Naive thymus-derived CD8-positive, alpha-beta T cell (primary cell): ENCODE results near the gene GRIA1. TPM values are rescaled to one million over a fixed set of nuclear protein-coding genes. Genes with fewer than 3 reads are reported as not detected.

ENCODE experiments used
- ATAC-seq, 2 donors: fragments of 150-1000 bp; cut with Tn5 transposase in 1 of 2; sonication (Bioruptor Pico), chemical (Tn5 transposase) in 1 of 2; 1 replicate in 1 of 2; 2 replicates in 1 of 2; pipeline ENCODE4 v1.10.0; 2021; ENCODE audit warnings: mild to moderate bottlenecking in 2 of 2, moderate library complexity in 2 of 2
- POLR2A ChIA-PET: fragments of 350-600 bp; sonication (Branson Sonifier 250); formaldehyde crosslinking; loops from one replicate; lab custom pipeline; 2021; ENCODE audit warnings: antibody characterized with exemption; lab: Charles Lee
- DNase-seq, 10 donors: peaks; one replicate each; pipeline versions ENCODE4 v3.0.0 to v3.0.0-alpha.2; 2020 to 2022
- H3K27ac Mint-ChIP-seq, 10 donors: one replicate each; pipeline ENCODE4 v1.8.0; 2020 to 2022; ENCODE audit warnings: mild to moderate bottlenecking in 10 of 10, mixed read lengths in 10 of 10, moderate library complexity in 4 of 10, inconsistent platforms in 1 of 10
- H3K27me3 Mint-ChIP-seq, 5 donors: one replicate each; pipeline ENCODE4 v1.8.0; 2021 to 2022; ENCODE audit warnings: mixed read lengths in 5 of 5
- H3K36me3 Mint-ChIP-seq, 3 donors: one replicate each; pipeline ENCODE4 v1.8.0; 2020 to 2022; ENCODE audit warnings: mixed read lengths in 3 of 3, mild to moderate bottlenecking in 2 of 3, inconsistent platforms in 1 of 3
- H3K4me1 Mint-ChIP-seq, 4 donors: one replicate each; pipeline ENCODE4 v1.8.0; 2021 to 2022; ENCODE audit warnings: mixed read lengths in 4 of 4
- H3K4me3 Mint-ChIP-seq, 10 donors: one replicate each; pipeline ENCODE4 v1.8.0; 2020 to 2022; ENCODE audit warnings: mild to moderate bottlenecking in 10 of 10, mixed read lengths in 10 of 10, moderate library complexity in 6 of 10, inconsistent platforms in 1 of 10
- H3K9me3 Mint-ChIP-seq, 9 donors: one replicate each; pipeline ENCODE4 v1.8.0; 2020 to 2022; ENCODE audit warnings: mixed read lengths in 9 of 9, mild to moderate bottlenecking in 3 of 9, inconsistent platforms in 1 of 9, moderate library complexity in 1 of 9
- polyA plus RNA-seq, 3 donors: library from polyadenylated mRNA; unstranded; fragments of 300-500 nt; fragmentation: Illumina TruSeq; gene quantifications; one replicate each; pipeline ENCODE4 v1.2.3, GENCODE V29; 2021
- total RNA-seq, 8 experiments: library from RNA in 2 of 8; stranded (reverse) in 2 of 8; gene quantifications; one replicate each; pipeline ENCODE4 v1.2.3 and lab custom pipeline; 2021 to 2026

The GRIA1 gene
- total and polyA plus RNA-seq, 5 experiments from 2014 or later = not detected

DNA sequence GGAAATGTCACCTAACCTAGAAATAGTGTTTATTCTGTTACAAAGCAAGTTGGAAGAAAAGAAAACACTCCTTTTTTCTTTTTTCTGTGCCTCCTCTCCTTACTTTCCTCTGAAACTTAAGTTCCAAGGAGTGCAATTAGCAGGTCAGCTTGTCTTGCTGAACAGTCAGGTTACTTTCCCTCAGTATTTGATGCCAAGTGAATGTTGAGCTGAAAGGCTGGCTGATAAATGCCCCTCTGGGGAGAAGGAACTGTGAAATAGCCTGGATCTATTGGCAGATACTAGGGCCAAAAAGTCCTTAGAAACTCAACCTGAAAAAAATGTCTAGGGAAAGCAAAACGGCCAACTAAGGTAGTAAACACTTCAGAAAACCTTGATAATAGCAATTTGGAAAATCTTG lies 43.6 kb downstream of the GRIA1 start:
- Mint-ChIP-seq H3K4me1 (no peaks in the 10 kb centered on the region), H3K4me3 (no peak overlapping the region), H3K27me3 (peaks cover 0 to 8% (median 2%) of the 10 kb centered on the region in 5 donors), H3K36me3 (no peaks in the 10 kb centered on the region), H3K27ac (no peak overlapping the region), H3K9me3 (no peaks in the 10 kb centered on the region)
- ATAC-seq (no peak), DNase-seq (no peak)
- POLR2A ChIA-PET = no interaction called here

DNA sequence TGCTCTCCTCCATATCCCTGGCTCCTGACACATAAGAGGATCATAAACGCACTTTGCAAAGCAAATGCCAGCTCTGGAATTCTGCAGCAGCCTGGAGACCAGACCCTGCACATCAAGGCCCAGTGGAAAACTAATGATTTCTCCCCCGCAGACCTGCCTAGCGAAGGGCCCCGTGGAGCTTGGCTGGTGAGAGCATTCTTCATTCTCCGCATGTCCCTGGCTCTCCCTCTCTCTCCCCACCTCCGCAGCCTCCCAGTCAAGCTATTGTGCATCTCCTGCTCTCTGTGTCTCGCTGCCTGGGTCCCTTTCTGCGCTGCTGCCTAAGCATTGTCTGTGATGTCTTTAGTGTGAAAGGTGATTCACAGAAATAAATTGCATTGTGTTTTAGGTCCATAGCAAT lies 46.7 kb downstream of the GRIA1 start:
- ATAC-seq = no peak
- Mint-ChIP-seq H3K27me3 (peaks cover 0 to 4% (median 2%) of the 10 kb centered on the region in 5 donors), H3K4me1 (no peaks in the 10 kb centered on the region), H3K4me3 (no peak overlapping the region), H3K27ac (no peak overlapping the region), H3K36me3 (no peaks in the 10 kb centered on the region), H3K9me3 (peaks cover 0 to 8% (median 0%) of the 10 kb centered on the region in 9 donors)
- POLR2A ChIA-PET = no interaction called here
- no peak for DNase-seq

DNA sequence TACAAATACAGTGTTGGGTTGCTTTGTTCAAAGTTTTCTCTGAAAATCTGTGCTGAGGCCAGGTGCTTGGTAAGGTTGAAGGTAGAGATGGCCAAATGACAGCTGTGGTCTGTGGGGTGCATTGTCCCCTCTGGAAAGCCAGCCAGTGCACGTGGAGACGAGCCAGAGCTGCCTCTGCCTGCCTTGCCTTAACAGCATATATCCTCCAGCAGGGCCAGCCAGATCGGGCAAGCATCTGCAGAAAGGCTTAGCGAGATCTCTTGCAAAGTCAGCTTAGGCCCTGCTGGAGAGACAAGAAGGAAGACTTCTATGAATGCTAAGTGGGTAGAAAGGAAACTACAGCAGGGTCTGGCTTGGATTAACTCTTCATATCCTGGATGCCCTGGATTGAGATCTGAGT lies 49.5 kb downstream of the GRIA1 start:
- DNase-seq (no peak), ATAC-seq (no peak)
- Mint-ChIP-seq H3K4me1 (no peaks in the 10 kb centered on the region), H3K9me3 (peaks cover 0 to 19% (median 3%) of the 10 kb centered on the region in 9 donors), H3K27me3 (peaks cover 0 to 5% (median 0%) of the 10 kb centered on the region in 5 donors), H3K27ac (no peak overlapping the region), H3K4me3 (no peak overlapping the region), H3K36me3 (no peaks in the 10 kb centered on the region)
- POLR2A ChIA-PET = no interaction called here

DNA sequence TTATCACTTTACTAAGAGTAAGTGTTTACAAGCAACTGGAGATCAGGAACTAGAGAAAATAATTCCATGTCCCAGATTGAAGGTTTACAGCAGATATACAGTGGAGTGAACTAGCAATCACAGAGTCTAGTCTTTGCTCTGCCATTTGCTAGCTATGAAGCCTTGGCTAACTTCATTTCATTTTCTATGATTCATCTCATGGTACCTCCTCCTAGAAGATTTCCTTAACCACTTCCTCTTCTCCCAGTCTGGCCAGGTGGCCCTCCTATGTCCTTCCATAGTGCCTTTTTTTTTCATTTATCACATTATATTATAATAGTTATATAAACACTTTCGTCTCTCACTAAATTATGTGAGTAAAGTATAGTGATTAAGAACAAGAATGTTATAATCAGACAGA lies 52.1 kb downstream of the GRIA1 start:
- peaks cover 0 to 5% (median 0%) of the 10 kb centered on the region in 5 donors for H3K27me3 Mint-ChIP-seq
- ATAC-seq = no peak
- no peaks in the 10 kb centered on the region for H3K36me3 Mint-ChIP-seq
- DNase-seq = no peak
- POLR2A ChIA-PET = no interaction called here
- no peak overlapping the region for H3K27ac Mint-ChIP-seq
- H3K9me3 Mint-ChIP-seq = peaks cover 0 to 19% (median 3%) of the 10 kb centered on the region in 9 donors
- H3K4me1 Mint-ChIP-seq = no peaks in the 10 kb centered on the region
- H3K4me3 Mint-ChIP-seq = no peak overlapping the region

DNA sequence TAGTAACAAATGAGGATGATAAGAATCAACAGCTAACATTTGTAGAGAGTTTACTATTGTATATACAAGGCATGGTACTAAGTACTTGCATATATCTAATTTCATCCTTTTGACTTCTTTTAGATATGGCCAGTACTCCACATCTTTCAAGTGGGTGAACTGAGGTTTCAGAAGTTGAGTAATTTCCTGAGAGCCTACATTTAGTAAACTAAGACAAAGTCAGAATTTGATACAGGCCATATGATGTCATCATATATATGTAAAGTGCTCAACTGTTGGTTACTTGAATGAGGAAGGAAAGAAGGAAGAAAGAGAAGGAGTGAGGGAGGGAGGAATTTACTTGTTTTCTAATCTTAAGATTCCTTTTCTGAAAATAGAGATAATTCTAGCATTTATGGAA lies 52.8 kb downstream of the GRIA1 start:
- ATAC-seq = no peak

DNA sequence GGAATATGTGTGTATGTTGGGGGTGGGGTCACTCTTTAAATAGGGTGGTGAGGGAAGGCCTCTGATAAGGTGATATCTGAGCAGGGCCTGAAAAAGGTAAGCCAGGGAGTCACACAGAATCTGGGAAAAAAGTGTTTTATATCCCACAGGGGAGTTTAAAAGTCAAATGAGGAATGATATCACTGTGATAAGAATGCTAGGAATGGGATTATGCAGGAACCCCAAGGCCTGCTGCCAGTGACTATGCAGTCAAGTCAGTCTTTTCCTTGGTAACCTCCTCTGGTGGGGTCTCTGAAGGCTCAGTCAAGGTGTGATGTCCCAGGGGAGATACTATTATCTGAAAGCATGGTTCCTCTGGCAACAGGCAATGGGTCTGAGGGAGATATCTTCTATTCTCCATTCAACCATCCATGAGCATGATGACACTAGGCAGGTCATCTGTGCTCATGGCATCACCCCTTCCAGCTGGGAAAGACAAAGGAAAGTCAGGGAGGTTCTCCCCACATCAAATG lies 53.5 kb downstream of the GRIA1 start:
- no peaks in the 10 kb centered on the region for H3K4me1 Mint-ChIP-seq
- ATAC-seq = no peak
- peaks cover 0 to 19% (median 3%) of the 10 kb centered on the region in 9 donors for H3K9me3 Mint-ChIP-seq
- H3K36me3 Mint-ChIP-seq = no peaks in the 10 kb centered on the region
- peaks cover 0 to 5% (median 0%) of the 10 kb centered on the region in 5 donors for H3K27me3 Mint-ChIP-seq
- H3K4me3 Mint-ChIP-seq = no peak overlapping the region
- POLR2A ChIA-PET = no interaction called here
- H3K27ac Mint-ChIP-seq = no peak overlapping the region
- no peak for DNase-seq

More for the DNA sequence above, 52.8 kb downstream of the GRIA1 start:
- no peak overlapping the region for H3K4me3 Mint-ChIP-seq
- no peaks in the 10 kb centered on the region for H3K36me3 Mint-ChIP-seq
- H3K27me3 Mint-ChIP-seq = peaks cover 0 to 5% (median 0%) of the 10 kb centered on the region in 5 donors
- POLR2A ChIA-PET = no interaction called here
- H3K9me3 Mint-ChIP-seq = peaks cover 0 to 19% (median 3%) of the 10 kb centered on the region in 9 donors
- no peak overlapping the region for H3K27ac Mint-ChIP-seq
- no peaks in the 10 kb centered on the region for H3K4me1 Mint-ChIP-seq
- DNase-seq = no peak

DNA sequence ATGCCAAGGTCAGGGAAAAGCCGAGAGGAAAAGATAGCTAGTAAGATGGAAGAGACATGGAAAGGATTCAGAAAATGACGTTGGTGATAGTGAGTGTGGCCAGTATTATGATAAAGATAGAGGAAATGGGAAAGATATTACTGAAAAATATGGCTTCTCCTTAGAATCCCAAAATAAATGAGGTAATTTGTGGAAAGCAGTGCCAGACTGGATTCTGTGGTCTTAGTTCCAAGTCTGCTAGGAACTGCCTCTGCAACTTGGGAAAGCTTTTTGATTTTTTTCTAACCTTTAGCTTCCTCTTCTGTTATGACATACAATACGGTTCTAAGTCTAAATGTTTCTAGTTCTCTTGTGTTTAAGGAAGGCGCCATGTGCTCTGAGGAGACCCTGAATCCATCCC lies 54.2 kb downstream of the GRIA1 start:
- peaks cover 0 to 19% (median 3%) of the 10 kb centered on the region in 9 donors for H3K9me3 Mint-ChIP-seq
- POLR2A ChIA-PET = no interaction called here
- DNase-seq (no peak), ATAC-seq (no peak)
- no peak overlapping the region for H3K27ac Mint-ChIP-seq
- peaks cover 0 to 5% (median 0%) of the 10 kb centered on the region in 5 donors for H3K27me3 Mint-ChIP-seq
- H3K4me3 Mint-ChIP-seq = no peak overlapping the region
- H3K4me1 Mint-ChIP-seq = no peaks in the 10 kb centered on the region
- no peaks in the 10 kb centered on the region for H3K36me3 Mint-ChIP-seq

DNA sequence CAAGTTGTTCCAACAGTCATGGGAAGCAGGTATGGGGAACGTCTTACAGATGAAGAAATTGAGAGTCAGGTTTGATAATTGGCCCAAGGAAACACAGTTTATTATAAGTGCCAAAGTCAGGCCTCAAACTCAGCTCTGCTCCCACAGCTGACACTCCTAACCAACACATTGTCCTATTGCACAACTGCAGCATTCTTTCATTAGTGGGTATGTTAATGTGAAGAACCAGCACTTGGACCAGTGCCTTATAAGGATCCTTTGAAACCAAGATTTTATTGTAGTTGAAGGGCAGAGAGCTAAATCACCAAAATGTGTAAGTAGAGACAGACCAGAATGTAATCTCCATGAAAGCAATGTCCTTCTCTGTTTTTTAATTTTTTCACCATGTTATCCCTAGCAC lies 56.1 kb downstream of the GRIA1 start:
- Mint-ChIP-seq H3K4me3 (no peak overlapping the region), H3K27me3 (peaks cover 0 to 2% (median 0%) of the 10 kb centered on the region in 5 donors), H3K36me3 (no peaks in the 10 kb centered on the region), H3K4me1 (no peaks in the 10 kb centered on the region), H3K9me3 (peaks cover 0 to 19% (median 0%) of the 10 kb centered on the region in 9 donors), H3K27ac (no peak overlapping the region)
- POLR2A ChIA-PET = no interaction called here
- ATAC-seq (no peak), DNase-seq (no peak)

DNA sequence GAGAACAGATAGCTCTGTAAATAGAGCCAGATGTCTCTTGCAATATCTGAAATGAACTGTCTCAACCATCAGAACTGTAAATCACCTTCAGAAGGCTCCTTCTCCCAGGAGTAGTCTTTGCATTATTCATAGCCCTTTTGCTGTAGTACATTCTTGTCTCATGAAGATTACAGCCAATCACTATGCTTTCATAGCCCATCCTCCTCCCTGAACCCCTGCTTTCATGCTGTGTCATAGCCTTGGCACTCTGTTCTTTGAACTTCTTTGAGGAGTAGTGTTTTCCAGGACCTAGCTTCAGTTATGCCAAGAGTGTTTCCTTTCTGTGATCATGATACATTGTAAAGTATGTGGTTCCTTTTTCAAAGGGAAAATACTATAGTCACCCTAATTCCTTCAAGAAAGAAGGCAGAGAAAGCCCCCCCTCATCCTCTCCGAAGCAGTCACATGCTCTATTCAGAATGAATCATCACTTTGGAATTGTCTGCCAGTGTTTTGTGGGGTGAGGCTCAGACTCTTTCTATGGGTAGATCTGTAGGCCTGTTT lies 61.1 kb downstream of the GRIA1 start:
- Mint-ChIP-seq H3K27me3 (peaks cover 0 to 4% (median 0%) of the 10 kb centered on the region in 5 donors), H3K36me3 (no peaks in the 10 kb centered on the region), H3K4me1 (peaks cover 0 to 11% (median 8%) of the 10 kb centered on the region in 4 donors), H3K9me3 (peaks cover 0 to 2% (median 0%) of the 10 kb centered on the region in 9 donors), H3K27ac (no peak overlapping the region), H3K4me3 (no peak overlapping the region)
- POLR2A ChIA-PET = no interaction called here
- ATAC-seq = no peak
- no peak for DNase-seq

DNA sequence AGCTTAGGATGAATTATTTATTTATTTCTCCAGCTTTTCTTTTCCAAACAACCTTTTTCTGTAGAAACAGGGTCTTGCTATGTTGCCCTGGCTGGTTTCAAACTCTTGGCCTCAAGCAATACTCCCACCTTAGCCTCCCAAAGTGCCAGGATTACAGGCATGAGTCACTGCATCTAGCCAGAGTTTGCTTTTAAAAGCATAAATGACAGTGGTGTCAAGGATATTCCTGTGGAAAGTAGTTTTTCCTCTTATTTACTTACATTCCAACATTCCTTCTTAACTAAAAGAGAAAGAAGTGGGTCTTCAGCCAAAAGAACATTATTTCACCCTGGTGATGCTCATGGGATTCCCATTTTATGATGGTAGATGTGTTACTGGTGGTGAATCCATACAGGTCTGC lies 62.4 kb downstream of the GRIA1 start:
- ATAC-seq = no peak
- no peaks in the 10 kb centered on the region for H3K36me3 Mint-ChIP-seq
- peaks cover 0 to 12% (median 9%) of the 10 kb centered on the region in 4 donors for H3K4me1 Mint-ChIP-seq
- H3K9me3 Mint-ChIP-seq = peaks cover 0 to 2% (median 0%) of the 10 kb centered on the region in 9 donors
- DNase-seq = no peak
- POLR2A ChIA-PET = no interaction called here
- H3K4me3 Mint-ChIP-seq = no peak overlapping the region
- no peak overlapping the region for H3K27ac Mint-ChIP-seq
- H3K27me3 Mint-ChIP-seq = peaks cover 0 to 4% (median 0%) of the 10 kb centered on the region in 5 donors

DNA sequence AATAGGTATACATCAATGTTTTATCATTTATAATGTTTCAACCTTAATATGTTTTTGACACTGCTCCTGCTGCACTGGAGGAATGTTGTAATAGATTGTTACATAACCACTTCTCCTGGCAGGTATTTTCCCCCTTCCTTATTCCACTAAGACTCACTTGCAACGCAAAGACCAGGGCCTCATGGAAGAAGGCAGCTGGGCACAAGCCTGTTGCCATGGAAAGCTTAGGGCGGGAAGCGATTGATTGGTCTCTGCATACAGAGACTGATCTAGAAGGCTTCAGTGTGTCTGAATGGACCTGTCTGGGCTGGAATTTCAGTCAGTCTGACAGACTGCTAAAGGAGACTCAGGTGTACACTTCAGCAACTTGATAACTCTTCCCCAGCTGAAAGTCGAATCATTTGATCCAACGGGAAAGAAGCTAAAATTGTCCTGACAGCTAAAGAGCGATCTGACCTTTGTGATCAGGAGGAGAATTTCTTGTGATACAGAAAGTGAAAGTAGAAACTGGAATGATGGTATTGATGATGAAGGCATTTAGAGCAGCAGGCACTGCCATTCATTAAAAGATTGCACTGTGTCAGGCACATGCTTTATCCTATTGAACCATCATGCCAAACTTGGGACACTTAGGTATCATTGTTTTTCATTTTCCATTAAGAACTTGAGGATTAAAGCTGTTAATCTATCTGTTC lies 65.1 kb downstream of the GRIA1 start:
- H3K4me3 Mint-ChIP-seq = peak overlapping the region in 5 of 10 donors; percentile 23 to 61 (median 38)
- ATAC-seq = no peak

DNA sequence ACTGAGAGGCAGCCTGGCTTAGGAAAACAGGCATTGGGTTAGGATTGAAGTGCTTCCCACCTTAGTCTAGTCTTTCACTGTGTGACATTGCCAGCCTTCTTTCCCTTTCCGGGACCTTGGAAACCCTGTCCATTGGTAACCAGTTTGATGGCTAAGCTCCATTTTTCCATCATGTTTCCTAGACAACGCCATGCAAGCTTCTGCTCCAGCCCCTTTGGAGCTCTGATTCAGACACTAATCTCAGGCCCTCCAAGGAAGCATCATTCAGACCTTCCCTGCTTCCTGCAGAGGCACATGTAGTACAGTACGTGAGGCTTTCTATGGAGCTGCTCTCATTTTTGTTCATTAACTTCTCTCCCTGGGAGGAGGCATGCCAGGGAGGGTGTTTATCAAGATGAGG lies 68.5 kb downstream of the GRIA1 start:
- Mint-ChIP-seq H3K36me3 (no peaks in the 10 kb centered on the region), H3K27ac (no peak overlapping the region), H3K27me3 (peaks cover 0 to 2% (median 0%) of the 10 kb centered on the region in 5 donors), H3K4me3 (no peak overlapping the region), H3K4me1 (peaks cover 0 to 12% (median 9%) of the 10 kb centered on the region in 4 donors), H3K9me3 (no peaks in the 10 kb centered on the region)
- POLR2A ChIA-PET = no interaction called here
- DNase-seq = no peak
- no peak for ATAC-seq

More for the DNA sequence above, 65.1 kb downstream of the GRIA1 start:
- H3K27ac Mint-ChIP-seq = peak overlapping the region in 1 of 10 donors; percentile 31
- peaks cover 0 to 12% (median 9%) of the 10 kb centered on the region in 4 donors for H3K4me1 Mint-ChIP-seq
- POLR2A ChIA-PET = no interaction called here
- no peak for DNase-seq
- H3K36me3 Mint-ChIP-seq = no peaks in the 10 kb centered on the region
- peaks cover 0 to 2% (median 0%) of the 10 kb centered on the region in 9 donors for H3K9me3 Mint-ChIP-seq
- peaks cover 0 to 4% (median 0%) of the 10 kb centered on the region in 5 donors for H3K27me3 Mint-ChIP-seq

DNA sequence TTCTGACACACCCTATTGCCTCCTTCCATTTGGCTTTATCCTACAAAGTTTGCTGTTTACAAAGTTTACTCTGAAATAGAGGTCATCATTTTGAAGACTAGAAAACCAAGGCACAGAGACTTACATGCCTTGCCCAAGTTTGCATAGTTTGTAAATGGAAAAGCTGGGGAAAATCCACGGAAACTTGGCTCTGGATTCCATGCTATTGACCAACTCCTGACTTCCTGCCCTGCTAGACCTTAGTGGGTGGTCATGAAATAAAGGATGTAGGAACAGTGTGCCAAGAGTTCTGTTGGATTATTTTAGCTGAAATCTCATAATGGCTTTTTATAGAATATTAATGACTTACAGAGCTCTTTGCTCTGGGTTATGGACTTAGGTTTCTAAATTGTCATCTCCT lies 69.5 kb downstream of the GRIA1 start:
- ATAC-seq = no peak
- POLR2A ChIA-PET = no interaction called here
- peaks cover 0 to 2% (median 0%) of the 10 kb centered on the region in 5 donors for H3K27me3 Mint-ChIP-seq
- H3K36me3 Mint-ChIP-seq = no peaks in the 10 kb centered on the region
- peaks cover 0 to 2% (median 0%) of the 10 kb centered on the region in 9 donors for H3K9me3 Mint-ChIP-seq
- no peak overlapping the region for H3K4me3 Mint-ChIP-seq
- H3K4me1 Mint-ChIP-seq = peaks cover 0 to 12% (median 9%) of the 10 kb centered on the region in 4 donors
- no peak overlapping the region for H3K27ac Mint-ChIP-seq
- DNase-seq = no peak
